T follicular helper cell (primary cell): Measurements from ENCODE around the gene RAB3C.

Experiments used
- DNase-seq: peaks from one replicate; pipeline ENCODE4 v3.0.0-alpha.2; 2020; ENCODE audit warnings: low read depth

RAB3C gene

DNA sequence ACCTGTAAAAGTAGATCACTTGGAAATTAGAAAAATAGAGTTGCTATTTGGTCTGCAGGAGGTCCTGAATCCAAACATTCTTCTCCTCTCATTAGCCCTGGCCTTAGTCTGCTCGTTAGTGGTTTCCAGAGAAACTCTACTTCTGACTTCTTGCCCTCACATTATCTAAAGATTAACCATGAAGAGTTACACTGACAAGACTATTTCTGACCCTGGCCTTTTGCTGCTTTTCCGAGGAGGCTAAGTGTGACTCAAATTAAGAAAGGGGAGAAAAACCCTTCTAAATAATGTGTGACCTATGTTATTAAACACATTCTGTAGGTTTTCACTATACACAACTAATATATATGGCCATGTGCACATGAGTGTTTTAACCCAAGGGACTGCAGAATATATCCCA lies 302.4 kb downstream of the RAB3C start:
- no peak for DNase-seq

DNA sequence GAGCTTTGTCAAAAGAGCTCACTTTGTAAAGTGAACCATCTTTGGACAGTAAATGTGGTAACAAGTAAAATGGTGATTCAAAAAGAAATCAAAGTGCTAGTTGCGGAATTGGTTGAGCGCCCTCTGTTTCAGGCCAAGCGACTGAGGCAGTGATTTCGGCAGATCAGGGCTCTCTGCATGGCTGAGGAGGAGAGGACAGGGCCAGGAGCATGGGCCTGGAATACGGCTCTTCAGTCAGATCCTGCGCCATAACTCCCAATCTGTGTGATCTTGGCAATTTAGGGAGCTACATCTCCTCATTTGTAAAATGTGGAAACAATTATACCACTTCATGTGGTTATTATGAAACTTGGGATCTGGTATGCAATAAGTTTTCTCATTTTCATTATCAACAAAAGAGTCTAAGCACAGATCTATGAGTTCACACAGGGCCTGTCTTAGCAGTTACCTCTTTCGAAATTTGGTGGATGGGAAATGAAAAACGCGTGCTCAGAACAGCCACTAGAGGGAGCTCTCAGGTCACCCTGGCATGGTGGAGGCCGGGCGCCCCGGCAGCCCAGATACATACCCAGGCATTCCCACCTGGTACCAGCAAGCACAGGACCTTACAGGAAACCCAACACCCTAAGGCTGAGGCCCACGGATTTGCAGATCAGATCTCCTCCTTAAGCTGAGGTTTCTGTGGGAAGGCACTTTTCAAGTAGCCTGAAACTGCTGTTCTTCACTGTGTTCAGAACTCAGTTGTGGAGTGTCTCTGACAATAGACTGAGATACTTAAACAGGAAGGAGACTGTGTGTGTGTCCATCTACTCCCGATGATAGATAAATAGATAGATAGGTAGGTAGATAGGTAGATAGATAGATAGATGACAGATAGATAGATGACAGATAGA lies 303.7 kb downstream of the RAB3C start:
- DNase-seq: peak; percentile 24

- no peak for DNase-seq
Observed at GRCh38 chr5:58887311-58887710, 304.4 kb downstream of the RAB3C start.

- DNase-seq: no peak
Observed at GRCh38 chr5:58887721-58888409, 305.0 kb downstream of the RAB3C start.

GRCh38 chr5:58890265-58890664 lies 307.4 kb downstream of the RAB3C start:
- DNase-seq: no peak

GRCh38 chr5:58890701-58891085 lies 307.8 kb downstream of the RAB3C start:
- DNase-seq: no peak

- peak; percentile 44 for DNase-seq
Observed at GRCh38 chr5:58891086-58891970, 308.5 kb downstream of the RAB3C start.

GRCh38 chr5:58891971-58892343 lies 309.1 kb downstream of the RAB3C start:
- DNase-seq: no peak

- no peak for DNase-seq
Observed at GRCh38 chr5:58893551-58893950, 310.7 kb downstream of the RAB3C start.

DNA sequence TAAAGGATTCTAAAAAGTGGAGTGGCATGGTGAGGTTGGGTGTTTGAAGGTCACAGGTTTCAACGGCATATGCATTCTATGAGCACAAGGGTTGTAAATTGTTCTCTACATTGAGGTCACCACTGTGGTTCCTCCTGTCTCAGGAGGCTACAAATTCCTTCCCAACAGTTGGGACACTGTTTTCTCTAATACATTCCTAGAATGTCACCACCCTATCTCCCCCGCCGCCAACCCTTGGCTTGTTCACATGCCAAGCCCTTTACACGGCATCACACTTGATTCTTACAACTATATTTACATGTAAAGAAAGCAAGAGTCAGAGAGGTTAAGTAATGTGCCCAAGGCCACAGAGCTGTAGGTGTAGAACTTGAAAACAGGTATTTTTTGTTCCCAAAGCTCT lies 315.1 kb downstream of the RAB3C start:
- DNase-seq: no peak

DNA sequence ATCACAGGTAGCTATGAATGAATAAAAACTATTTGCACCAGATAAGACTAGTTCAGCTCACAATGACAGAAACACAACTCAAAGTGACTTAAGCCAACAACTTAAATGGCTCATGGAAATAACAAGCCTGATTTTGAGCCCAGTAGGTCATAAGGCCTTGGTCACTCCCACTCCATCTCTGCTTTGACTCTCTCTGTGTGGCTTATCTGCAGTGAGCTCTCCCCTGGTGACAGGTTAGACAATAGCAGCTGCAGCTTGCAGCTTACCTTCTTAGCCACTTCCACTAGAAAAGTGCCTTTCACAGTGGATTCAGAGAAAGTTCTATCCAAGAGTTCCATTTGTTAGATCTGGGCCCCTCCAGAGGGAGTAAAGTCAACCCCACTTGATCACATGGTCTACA lies 315.7 kb downstream of the RAB3C start:
- no peak for DNase-seq

DNA sequence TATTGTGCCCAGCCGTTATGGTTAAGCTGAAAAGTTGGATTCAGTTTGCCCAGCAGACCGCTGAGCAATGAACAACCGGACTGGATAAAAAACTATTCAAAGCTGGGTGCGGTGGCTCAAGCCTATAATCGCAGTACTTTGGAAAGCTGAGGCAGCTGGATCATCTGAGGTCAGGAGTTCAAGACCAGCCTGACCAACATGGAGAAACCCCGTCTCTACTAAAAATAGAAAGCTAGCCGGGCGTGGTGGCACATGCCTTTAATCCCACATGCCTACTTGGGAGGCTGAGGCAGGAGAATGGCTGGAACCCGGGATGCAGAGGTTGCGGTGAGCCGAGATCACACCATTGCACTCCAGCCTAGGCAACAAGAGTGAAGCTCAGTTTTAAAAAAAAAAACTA lies 318.4 kb downstream of the RAB3C start:
- DNase-seq: no peak

- DNase-seq: no peak
Observed at GRCh38 chr5:58902305-58902704, 319.4 kb downstream of the RAB3C start.

GRCh38 chr5:58902765-58903164 lies 319.9 kb downstream of the RAB3C start:
- DNase-seq: no peak

GRCh38 chr5:58904737-58905136 lies 321.9 kb downstream of the RAB3C start:
- no peak for DNase-seq

DNA sequence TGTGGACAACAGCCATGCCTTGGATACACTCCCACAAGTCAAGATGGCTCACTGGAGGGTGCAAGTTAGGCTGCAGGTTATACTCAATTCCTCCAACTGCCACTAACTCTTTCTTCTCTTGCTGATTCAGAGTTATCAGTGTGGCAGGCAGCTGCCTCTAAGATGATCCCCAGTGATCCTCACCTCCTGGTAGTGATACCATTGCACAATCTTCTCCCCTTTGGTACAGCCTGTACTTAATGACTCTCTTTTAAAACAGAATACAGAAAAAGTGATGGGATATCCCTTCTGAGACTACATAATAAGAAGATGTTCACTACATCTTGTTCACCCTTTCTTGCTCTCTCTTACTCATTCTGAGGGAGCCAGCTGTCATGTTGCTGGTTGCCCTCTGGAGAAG lies 323.1 kb downstream of the RAB3C start:
- DNase-seq: no peak
